ENCODE results near the gene DUSP5. TPM values are rescaled to one million over a fixed set of nuclear protein-coding genes. Genes with fewer than 3 reads are reported as not detected.

DUSP5 gene
- total and polyA plus RNA-seq, 10 of the 15 experiments (the other 5 are each of a cell fraction or from before 2014, with no cell fraction given), result 2.1 to 95.9 (median 23.4) TPM

DNA sequence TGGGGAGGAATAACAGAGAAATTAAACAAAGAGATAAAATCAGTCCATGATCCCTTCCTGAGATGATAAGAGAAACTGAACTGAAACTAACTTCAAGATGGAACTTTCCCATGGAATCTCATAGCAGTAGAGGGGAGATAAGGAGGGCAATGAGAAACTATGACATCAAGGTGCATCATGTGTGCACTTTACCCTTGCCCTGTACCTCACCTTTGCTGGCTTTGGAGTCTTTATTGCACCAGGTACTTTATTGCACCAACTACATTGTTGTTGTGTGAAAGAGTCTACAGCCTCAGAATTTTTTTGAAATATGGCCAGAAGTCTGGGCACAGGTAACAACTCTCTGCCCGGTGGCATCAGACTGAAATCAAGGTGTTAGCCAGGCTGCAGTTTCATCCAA lies 58.6 kb downstream of the DUSP5 start (continued):
- no peak for TF ChIP-seq POU2F2 (IDR thresholded peaks at IDR 0.05; ENCODE audit: borderline replicate concordance, low read depth, low read length)

DNA sequence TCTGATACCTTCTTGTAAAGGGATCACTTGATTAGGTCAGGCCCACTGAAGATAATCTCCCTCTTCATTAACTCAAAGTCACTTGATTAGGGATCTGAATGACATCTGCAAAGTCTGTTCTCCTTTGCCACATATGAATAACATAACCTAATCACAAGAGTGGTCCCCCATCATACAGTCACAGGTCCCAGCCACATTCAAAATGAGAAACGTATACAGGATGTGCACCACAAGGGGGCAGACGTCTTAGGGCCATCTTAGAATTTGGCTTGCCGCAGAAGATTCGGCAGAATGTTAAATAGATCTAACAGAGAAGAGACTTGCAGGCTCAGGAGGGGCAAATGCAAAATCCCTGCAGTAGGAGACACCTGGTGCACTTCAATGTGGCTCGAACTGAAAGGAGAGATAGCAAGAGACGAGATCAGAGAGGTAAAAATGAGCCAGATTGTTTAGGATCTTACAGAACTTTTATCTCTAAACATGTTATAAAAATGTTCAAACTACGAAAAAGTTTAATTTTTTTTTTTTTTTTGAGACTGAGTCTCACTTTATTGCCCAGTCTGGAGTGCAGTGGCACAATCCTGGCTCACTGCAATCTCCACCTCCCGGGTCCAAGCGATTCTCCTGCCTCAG lies 59.4 kb downstream of the DUSP5 start:
- CTCF ChIA-PET, result interaction anchor here (0.8 to 3.8 kb wide), 10 partner anchors 7 to 54 kb away, joined by 3 to 19 read pairs (median 6); no protein-coding TSS in a partner anchor
- intact Hi-C loops (cut with micrococcal nuclease; ENCODE audit: unreplicated experiment) (loop anchor here (2.0 to 10.0 kb wide), 2 partner anchors 44 to 1758 kb away; no protein-coding TSS in a partner anchor), in situ Hi-C loops (cut with MboI) (loop anchor here (10.0 kb wide), 1 partner anchor 422 kb away; no protein-coding TSS in a partner anchor)
- Histone ChIP-seq H3K4me1 (ENCODE audit: control insufficient read depth, insufficient read depth, low read length) (no peaks in the 10 kb centered on the region), H3K9ac (ENCODE audit: control insufficient read depth, insufficient read depth, low read length) (no peak overlapping the region), H3K27ac (ENCODE audit: control insufficient read depth, insufficient read depth) (no peak overlapping the region), H2AFZ (ENCODE audit: control insufficient read depth, low read depth, low read length) (peak overlapping the region; percentile 57), H3K4me2 (ENCODE audit: control insufficient read depth, insufficient read depth) (no peak overlapping the region), H3K27me3 (replicated peaks in 1 of 2; ENCODE audit: control insufficient read depth in 2 of 2, insufficient read depth in 2 of 2, low read length in 1 of 2) (no peaks in the 10 kb centered on the region), H3K79me2 (ENCODE audit: control insufficient read depth, insufficient read depth, low read length) (no peaks in the 10 kb centered on the region), H4K20me1 (ENCODE audit: control insufficient read depth, insufficient read depth) (no peaks in the 10 kb centered on the region), H3K4me3 (no peak overlapping the region), H3K9me3 (replicated peaks; ENCODE audit: control insufficient read depth, insufficient read depth, low read length) (no peaks in the 10 kb centered on the region; the same call in 2 of the 3 replicates), H3K36me3 (ENCODE audit: control insufficient read depth in 2 of 2, insufficient read depth in 2 of 2, low read length in 1 of 2) (no peaks in the 10 kb centered on the region)
- FAIRE-seq (peak; percentile 98), ATAC-seq (peak; percentile 99), DNase-seq (ENCODE audit: low read depth, low spot score) (no peak)
- POLR2A ChIA-PET, result no interaction called here
- RAD21 ChIA-PET (ENCODE audit: unreplicated experiment), result interaction anchor here (0.8 kb wide), 1 partner anchor 250 kb away, joined by 3 read pairs; no protein-coding TSS in a partner anchor
- SMC1A ChIA-PET (ENCODE audit: uncharacterized antibody, unreplicated experiment), result interaction anchor here (0.9 kb wide), 1 partner anchor 10 kb away, joined by 3 read pairs; no protein-coding TSS in a partner anchor
- TF ChIP-seq PAX5 (IDR thresholded peaks at IDR 0.05; ENCODE audit: borderline replicate concordance, low read depth, low read length) (no peak), FOS (IDR thresholded peaks at IDR 0.05; ENCODE audit: borderline replicate concordance, extremely low read depth, insufficient read length) (no peak), SMARCA5 (IDR thresholded peaks at IDR 0.05) (peak; percentile 31; the same call in 1 of the 2 replicates), RELA (IDR thresholded peaks at IDR 0.05; ENCODE audit: borderline replicate concordance, partially characterized antibody) (no peak), SMC3 (IDR thresholded peaks at IDR 0.05; ENCODE audit: borderline replicate concordance, low read length) (peak; percentile 69), RUNX3 (IDR thresholded peaks at IDR 0.05; ENCODE audit: low read length) (peak; percentile 37; the same call in 1 of the 2 replicates), EED (IDR thresholded peaks at IDR 0.05; ENCODE audit: low read depth) (no peak), FOXK2 (IDR thresholded peaks at IDR 0.05) (no peak), ESRRA (IDR thresholded peaks at IDR 0.05; ENCODE audit: low read length) (no peak), RAD51 (IDR thresholded peaks at IDR 0.05) (no peak), YY1 (IDR thresholded peaks at IDR 0.05; ENCODE audit: low read depth, low read length) (peak; percentile 93), RAD21 (IDR thresholded peaks at IDR 0.05; ENCODE audit: insufficient read depth, low read depth, low read length) (peak; percentile 58)
- TF ChIP-seq, protein P1, sequence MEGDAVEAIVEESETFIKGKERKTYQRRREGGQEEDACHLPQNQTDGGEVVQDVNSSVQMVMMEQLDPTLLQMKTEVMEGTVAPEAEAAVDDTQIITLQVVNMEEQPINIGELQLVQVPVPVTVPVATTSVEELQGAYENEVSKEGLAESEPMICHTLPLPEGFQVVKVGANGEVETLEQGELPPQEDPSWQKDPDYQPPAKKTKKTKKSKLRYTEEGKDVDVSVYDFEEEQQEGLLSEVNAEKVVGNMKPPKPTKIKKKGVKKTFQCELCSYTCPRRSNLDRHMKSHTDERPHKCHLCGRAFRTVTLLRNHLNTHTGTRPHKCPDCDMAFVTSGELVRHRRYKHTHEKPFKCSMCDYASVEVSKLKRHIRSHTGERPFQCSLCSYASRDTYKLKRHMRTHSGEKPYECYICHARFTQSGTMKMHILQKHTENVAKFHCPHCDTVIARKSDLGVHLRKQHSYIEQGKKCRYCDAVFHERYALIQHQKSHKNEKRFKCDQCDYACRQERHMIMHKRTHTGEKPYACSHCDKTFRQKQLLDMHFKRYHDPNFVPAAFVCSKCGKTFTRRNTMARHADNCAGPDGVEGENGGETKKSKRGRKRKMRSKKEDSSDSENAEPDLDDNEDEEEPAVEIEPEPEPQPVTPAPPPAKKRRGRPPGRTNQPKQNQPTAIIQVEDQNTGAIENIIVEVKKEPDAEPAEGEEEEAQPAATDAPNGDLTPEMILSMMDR (IDR thresholded peaks at IDR 0.05 in 2 of 3, conservative IDR thresholded peaks at IDR 0.05 in 1 of 3; ENCODE audit: control insufficient read depth in 2 of 3, extremely low read depth in 1 of 3, insufficient read depth in 1 of 3, low read depth in 3 of 3, low read length in 3 of 3), result peak; percentile 77 to 87 (median 83)
- TF ChIP-seq, protein P2, sequence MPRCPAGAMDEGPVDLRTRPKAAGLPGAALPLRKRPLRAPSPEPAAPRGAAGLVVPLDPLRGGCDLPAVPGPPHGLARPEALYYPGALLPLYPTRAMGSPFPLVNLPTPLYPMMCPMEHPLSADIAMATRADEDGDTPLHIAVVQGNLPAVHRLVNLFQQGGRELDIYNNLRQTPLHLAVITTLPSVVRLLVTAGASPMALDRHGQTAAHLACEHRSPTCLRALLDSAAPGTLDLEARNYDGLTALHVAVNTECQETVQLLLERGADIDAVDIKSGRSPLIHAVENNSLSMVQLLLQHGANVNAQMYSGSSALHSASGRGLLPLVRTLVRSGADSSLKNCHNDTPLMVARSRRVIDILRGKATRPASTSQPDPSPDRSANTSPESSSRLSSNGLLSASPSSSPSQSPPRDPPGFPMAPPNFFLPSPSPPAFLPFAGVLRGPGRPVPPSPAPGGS (IDR thresholded peaks at IDR 0.05; ENCODE audit: borderline replicate concordance, insufficient read depth, low read depth, low read length, poor library complexity, severe bottlenecking), result no peak
- no TSS peak for BruUV-seq (replicated peaks)
- WGBS (ENCODE audit: insufficient coverage, insufficient replicate concordance, low lambda C conversion rate, missing lambda C conversion rate), result 28% methylated on average over 9 of the region's 9 CpGs
